ENCODE measurements around the gene COA7.
"Not testable (repeated sequence)": the region's sequence is repeated elsewhere in the genome, so short reads cannot be mapped to it uniquely, and the experiment has no call there.

COA7 gene

DNA sequence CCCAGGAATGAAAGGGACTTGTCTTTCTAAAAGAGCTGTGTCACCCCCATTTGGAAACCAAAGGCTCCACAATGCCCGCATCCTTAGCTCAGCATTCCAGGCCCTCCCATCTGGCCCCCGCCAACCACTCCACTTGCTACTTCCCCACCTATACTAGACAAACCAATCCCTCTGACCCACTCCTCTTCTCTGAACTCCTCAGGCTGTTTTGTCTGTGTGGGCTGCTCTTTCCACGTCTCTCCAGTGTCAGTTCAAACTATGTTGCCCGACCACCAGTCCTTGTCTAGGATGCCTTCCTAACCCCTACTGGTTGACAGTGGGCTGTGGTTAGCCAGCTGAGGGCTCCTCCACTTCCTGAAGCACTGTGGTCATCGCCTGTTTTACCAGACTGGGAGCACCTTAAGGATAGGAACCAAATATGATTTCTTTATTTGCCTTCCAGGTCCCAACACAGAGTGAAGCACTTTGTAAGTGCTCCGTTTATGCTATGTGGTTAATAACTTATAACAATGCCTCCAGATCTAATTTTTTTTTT, 8.1 kb upstream of the COA7 start:
- no peak for DNase-seq (ENCODE audit: low spot score)

DNA sequence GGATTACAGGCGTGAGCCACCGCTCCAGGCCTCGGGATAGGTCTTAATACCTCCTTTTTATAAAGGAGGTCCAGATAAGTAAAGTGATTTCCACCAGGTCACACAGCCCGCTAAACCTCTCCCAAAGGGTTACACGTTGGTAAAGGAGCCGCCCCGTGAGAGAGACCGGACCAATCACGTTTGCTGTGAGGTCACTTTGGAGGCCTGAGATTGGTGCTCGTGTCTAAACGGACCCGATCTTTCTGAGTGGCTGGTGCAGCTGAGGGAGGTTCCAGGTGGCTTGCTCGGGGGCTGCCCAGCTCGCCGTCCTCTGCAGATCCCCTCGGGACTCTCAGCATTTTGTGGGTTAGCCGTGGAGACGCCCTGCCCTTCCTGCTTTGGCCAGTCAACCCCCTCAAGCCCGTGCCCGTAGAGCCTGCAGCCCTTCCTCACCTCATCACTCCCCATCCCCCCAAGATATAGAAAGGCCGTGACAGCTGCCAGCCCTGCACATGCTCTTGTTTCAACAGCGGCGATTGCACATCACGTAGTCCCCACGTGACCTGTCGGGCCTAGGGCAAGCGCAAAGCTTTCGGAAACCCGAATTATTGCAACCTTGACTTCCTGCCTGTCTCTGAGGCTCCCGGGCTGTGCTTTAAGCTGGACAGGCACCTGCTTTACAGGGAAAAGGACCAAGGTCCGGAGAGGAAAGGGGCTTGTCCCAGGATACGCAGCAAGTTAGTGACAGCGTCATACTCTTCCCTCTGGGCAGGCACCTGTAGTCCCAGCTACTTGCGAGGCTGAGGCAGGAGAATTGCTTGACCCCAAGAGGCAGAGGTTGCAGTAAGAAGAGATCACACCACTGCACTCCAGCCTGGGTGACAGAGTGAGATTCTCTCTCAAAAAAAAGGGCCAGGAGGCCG, 5.0 kb upstream of the COA7 start:
- peak; percentile 86 for DNase-seq (ENCODE audit: low spot score)

DNA sequence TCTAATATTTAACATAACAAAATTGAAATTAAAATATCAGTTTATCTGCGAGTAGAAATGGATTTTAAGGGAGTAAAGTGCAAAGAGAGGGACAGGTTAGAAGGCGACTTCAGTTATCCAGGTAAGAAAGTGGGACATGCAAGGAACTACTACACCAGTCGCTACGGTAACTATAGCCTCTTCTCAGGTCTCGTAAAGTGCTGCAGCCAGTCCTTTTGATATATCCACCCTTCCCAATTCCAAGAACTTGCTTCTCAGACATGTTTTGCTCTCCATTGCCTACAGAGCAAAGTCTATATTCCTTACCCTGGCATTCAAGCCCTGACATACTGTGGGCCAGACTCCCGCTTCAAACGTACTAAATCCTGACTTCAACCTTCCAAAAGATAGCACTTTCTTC, 2.5 kb downstream of the COA7 start:
- no peak for DNase-seq (ENCODE audit: low spot score)

DNA sequence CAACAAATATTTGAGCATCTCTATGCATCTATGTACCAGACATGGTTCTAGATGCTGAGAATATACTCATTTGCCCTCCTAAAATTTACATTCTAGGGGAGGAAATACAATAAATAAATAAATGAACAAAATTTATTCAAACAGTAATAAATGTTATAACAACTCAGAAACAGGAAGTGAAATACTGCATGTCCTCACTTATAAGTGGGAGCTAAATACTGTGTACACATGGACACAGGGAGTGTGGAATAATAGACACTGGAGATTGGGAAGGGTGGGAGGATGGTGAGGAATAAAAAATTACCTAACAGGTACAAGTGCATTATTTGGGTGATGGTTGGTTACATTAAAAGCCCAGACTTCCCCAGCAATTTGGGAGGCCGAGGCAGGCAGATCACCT, 4.3 kb downstream of the COA7 start:
- DNase-seq (ENCODE audit: low spot score) = no peak

DNA sequence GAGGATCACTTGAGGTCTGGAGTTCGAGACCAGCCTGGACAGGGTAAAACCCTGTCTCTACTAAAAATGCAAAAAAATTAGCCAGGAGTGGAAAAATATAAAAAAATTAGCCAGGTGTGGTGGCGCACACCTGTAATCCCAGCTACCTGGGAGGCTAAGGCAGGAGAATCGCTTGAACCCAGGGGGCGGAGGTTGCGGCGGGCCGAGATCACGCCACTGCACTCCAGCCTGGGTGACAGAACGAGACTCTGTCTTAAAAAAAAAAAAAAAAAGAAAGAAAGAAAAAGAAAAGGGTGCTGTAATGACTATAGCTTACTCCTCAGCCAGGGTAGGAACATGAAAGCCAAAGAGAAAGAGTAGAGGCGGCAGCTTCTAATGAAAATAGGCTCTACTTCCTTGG, 4.8 kb downstream of the COA7 start:
- DNase-seq (ENCODE audit: low spot score) = not testable (repeated sequence)

DNA sequence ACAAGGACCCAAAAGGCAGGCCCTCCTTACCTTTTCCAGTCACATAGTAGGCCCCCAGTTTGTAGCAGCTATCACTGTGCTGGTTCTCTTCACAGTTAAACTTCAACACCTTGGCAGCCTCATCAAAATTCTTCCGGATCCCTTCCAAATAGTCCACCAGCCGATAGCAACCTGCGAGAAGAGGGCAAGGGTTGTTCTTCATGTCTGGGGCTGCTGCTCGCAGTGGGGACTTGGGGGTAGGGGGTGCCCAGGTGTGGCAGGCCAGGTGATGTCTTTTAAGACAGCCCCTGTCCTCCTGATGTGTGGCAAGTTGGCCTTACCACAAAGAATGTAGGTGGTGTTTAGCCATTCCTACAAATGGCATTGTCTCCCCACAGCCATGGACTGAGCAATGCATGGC, 5.5 kb downstream of the COA7 start:
- no peak for DNase-seq (ENCODE audit: low spot score)

DNA sequence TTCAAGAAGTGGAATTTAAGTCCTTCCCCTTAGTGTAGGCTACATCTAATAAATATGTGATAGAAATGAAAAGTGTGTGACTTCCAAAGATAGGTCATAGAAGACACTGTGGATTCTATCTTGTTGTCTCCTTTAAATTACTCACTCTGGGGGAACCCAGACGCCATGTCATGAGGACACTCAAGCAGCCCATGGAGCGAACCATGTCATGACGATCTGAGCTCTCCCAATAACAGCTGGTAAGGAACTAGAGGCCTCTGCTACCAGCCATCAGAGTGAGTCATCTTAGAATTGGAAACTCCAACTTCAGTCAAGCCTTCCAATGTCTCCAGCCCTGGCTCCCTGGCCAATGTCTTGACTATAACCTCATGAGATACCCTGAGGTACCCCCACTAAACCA, 6.3 kb downstream of the COA7 start:
- DNase-seq (ENCODE audit: low spot score) = no peak

DNA sequence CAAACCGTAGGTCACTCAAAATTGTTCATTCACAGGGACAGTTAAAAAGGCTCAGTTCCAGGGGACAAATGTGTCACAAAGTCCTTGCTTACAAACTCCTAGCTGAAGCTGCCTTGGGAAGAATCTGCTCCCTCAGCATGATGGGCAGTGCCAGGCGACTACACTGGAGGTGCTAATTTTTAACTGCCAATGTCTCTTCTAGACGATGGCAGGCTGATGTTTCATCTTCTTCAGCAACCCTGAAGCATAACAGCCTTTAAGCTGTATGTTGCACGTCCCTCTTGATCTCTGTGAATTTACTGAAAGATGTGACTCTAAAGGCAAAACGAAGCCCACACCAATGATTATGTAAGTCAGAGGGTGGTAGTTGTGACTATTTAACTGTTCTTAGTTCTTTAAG, 11.3 kb downstream of the COA7 start:
- DNase-seq (ENCODE audit: low spot score) = no peak

DNA sequence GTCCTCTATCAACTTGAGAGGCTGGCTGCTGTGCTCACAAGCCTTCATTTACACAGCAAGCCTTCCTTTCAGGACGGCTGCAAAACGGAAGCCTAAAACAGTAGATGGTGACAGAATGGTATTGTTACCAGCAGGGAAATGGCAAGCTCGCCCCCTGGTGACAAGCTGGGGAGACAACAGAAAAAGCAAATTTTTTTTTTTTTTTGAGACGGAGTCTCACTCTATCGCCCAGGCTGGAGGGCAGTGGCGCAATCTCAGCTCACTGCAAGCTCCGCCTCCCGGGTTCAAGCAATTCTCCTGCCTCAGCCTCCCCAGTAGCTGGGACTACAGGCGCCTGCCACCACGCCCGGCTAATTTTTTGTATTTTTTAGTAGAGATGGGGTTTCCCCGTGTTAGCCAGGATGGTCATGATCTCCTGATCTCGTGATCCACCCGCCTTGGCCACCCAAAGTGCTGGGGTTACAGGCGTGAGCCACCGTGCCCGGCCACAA, 11.8 kb downstream of the COA7 start:
- DNase-seq (ENCODE audit: low spot score) = not testable (repeated sequence)

DNA sequence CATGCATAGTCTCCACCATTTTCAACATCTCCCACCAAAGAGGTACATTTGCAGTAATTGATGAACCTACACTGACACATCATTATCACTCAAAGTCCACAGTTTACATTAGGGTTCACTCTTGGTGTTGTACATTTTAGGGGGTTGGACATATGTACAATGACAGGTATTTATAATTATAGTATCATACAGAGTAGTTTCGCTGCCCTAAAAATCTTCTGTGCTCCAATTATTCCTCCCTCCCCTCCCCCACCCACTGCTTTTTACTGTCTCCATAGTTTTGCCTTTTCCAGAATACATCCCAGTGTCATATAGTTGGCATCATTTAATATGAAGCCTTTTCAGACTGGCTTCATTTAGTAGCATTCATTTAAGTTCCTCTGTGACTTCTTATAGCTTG, 13.6 kb downstream of the COA7 start:
- no peak for DNase-seq (ENCODE audit: low spot score)

DNA sequence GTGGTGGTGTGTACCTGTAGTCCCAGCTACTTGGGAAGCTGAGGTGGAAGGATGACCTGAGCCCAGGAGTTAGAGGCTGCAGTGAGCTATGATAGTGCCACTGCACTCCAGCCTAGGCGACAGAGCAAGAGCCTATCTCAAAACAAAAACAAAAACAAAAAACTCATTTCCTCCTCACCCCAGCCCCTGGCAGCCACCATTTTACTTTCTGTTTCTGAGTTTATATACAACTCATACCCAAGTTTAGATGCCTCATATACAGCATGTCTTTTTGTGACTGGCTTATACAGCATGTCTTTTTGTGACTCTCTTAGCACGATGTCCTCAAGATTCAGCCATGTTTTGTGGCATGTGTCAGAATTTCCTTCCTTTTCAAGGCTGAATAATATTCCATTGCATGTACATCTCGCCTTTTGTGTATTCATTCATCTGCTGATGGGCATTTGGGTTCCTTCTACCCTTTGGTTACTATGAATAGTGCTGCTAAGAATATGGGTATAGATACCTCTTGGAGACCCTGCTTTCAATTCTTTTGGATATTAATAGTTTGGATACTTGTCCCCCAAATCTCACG, 14.7 kb downstream of the COA7 start:
- no peak for DNase-seq (ENCODE audit: low spot score)

DNA sequence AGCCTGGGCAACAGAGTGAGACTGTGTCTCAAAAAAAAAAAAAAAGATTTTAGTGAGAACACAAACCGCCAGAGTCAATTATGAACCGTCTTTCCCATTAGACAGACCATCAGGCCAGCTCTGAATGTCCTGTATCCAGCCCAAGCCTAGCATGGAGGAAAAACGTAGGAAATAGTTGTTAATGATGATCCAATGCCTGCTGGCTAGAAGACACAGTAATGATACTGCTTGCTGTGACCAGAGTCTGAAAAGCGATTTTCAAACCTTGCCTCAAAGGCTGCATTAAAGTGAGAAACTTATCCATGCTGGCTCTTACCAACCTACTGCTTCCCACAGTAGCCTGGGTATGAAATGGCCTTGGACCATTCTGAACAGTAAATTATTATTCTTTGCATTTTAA, 17.0 kb downstream of the COA7 start:
- no peak for DNase-seq (ENCODE audit: low spot score)

DNA sequence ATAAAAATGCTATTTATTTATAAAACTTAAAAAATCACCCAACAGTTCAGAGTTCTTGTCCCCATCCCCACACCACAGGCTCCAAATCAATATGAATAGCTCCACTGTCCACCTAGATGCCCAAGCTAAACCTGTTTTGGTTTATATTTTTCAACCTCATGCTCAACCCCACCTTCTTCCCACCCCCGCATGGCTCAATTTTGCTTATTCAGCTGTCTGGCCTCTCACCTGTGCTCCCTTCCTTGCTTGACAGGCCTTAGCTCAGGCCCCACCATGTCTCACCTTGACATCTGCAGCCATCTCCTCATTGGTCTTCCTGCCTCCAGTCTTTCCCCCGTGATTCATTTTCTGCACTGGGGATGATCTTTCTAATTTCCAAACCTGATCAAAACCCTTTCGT, 17.8 kb downstream of the COA7 start:
- DNase-seq (ENCODE audit: low spot score) = no peak

DNA sequence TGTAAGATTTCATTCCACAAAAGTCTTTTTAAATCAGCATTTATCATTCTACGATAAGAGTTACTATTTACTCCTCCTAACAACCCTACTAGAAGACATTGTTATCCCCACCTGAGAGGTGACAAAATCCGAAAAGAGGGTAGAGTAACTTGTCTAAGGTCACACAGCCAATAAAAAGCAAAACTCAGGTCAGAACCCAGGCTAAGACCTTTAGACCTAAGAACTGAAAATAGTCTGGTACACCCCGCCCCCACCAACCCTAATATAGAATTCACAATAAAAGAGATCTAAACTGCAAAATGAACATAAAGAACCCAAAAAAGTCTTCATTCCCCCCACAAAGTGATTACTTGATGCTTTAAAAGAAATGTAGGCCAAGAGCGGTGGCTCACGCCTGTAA, 18.6 kb downstream of the COA7 start:
- no peak for DNase-seq (ENCODE audit: low spot score)

DNA sequence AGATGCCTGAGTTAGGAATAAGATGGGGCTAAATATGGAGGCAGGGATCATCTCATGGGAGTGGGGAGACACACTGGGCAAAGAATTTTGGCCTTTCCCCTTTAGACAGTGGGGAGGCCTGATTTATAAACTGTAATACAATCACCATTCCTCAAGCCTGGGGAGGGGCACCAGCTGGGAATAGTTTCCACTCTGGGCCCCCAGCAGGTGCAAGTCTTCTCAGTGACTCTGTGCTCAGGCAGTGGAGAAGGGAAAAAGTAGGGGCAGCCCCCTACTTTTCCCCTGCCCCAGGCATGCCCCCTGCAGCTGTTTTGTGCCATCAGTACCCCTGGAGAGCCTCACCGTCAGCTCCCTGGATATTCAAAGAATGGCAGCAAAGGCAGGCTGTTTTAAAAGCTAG, 19.1 kb downstream of the COA7 start:
- DNase-seq (ENCODE audit: low spot score) = no peak

DNA sequence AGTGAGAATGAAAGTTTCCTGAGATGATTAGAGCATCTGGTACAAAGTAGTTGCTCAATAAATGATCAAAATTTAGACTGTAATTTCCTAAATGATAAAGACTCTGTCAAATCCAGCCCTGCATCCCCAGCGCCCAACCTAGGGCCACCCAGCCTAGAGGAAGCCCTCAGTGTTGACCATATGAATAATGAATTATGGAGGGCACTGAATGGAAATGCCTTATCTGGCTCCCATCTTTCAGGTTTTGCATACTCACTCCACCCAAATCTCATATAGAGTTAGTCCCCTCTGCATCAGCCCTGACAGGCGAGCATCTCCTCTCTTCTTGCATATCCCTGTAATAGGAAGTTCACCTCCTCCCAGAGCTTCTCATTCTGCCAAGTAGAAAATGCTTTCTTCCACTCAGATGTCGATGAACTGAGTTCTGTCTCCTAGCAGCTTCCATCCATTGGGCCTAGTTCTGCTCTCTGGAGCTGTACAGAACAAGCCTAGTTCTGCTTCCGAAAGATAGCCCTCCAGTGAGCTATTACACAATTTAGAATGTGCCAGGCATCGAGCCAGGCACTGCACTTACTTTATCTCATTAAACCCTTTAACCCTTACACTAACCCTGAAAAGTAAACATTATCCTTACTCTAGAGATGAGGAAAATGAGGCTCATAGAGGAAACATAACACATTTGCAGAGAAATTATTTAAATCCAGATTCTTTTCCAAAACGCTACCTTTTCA, 20.9 kb downstream of the COA7 start:
- DNase-seq (ENCODE audit: low spot score) = no peak

DNA sequence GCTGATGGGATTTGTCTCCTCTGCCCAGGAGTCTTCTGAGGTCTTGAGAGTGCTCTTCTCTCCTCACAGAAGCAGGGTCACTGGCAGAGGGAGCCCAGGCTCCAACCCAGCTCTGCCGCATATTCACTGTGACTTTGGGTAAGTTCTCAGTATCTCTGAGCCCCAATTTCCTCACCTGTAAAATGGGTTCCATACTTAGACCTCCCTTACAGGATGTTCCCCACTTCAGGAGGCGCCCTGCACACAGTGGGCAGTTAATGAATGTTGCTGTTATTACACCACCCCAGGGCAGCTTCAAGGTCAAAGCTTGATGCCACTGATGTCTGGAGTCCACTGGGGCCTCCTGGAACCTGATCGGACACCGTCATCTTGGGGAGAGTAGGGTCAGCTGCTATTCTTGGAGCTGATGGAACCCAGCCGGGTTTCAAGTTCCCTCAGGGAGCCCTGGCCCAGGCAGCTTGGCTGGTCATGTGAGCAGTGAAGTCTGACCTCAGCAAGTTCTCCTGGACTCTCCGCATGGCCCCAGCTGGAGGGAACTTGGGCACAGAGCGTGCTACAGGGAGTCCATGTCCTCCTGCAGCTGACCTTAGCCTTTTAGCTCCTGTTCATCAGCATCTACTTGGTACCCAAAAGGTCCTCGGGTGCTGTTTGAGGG, 21.8 kb downstream of the COA7 start:
- DNase-seq (ENCODE audit: low spot score) = no peak

DNA sequence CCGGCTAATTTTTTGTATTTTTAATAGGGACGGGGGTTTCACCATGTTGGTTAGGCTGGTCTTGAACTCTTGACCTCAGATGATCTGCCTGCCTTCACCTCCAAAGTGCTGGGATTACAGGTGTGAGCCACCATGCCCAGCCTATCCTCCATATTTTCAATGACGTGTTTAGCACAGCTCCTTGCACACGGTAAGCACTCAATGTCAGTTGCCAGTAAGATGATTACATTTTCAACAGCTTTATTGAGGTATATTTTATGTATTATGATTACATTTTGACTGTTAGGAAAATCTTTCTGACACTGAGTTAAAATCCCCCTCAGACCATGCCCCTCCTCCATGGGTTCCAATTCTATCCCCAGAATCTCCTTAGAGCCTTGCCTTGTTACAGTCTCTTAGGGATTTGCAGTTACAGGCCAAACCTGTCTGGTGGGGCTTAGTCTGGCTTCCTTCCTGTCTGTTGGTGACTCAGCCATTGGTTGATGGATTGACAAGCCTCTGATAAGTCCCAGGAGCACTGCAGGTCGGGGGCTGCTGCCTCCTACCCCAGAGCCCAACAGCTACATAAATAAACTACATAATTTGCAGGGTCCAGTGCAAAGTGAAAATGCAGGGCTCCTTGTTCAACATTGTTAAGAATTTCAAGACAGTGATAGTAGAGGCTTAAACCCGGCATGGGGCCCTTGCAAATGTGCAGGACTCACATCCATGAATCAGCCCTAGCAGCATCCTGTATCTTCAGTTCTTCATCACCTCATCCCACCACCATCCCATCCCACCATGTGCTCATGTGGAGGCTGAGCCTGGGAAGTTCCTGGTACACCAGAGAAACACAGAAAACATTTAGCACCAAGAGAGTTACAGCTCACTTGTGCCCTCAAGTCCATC, 23.4 kb downstream of the COA7 start:
- DNase-seq (ENCODE audit: low spot score) = no peak

DNA sequence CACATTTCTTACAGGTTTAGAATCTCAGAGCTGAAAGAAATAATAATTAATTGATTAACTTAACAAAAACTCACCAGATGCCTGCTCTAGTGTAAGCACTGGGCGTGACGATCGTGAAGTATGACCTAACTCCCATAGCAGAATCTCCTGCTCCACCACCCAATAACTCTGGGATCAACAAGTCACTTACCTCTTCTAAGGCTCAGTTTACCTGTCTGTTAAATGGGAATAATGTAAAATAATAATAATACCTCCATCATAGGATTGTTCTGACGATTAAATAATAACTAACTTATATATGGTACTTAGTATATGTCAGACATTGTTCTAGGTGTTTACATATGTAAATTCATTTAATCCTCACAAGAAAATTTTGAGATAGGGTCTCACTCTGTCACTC, 24.6 kb downstream of the COA7 start:
- DNase-seq (ENCODE audit: low spot score) = no peak

DNA sequence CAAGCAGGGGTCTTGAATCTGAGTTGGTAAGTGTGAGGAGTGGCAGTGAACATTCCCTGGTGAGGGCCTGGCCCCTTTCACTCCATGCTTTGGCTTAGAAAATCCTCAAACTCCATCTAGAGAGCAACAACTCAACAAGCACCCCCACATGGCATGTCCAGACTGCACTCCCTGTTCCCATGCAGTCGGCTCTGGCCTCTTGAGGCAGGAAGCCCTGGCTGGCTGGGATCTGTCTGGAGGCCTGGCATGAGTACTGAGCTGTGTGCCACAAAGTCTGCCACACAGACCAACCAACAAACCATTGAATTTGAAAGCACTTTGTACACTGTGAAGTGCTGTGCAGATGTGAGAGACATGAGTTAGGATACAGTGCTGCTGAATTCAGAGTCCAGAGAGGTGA, 25.2 kb downstream of the COA7 start:
- DNase-seq (ENCODE audit: low spot score) = no peak

DNA sequence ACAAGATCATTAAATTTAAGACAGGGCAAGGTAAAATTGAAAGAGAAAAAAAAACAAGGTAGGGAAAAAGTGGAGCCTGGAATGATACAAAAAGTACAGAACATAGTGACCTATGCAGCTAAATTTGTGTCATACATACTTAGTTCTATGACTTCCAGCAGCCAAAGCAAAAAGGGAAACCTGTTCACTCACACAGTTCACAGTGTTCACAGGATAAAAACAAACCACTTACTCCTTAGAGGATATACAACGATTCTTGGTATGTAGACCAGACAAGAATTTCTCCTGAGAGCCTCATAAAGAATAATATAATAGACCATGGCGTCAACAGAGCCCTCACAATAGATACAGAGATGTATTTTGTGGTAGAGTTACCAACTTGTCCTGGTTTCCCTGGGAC, 27.5 kb downstream of the COA7 start:
- DNase-seq (ENCODE audit: low spot score) = no peak

Measured in left forelimb (tissue), 1 donor.